GM12878 (cell line): ENCODE results near the gene SLC22A23. TPM values are rescaled to one million over a fixed set of nuclear protein-coding genes. Genes with fewer than 3 reads are reported as not detected.

Experiments used
- ATAC-seq: fragments of 200-7000 bp; cut with Tn5 transposase; 3 replicates; pipeline ENCODE4 v1.9.1; 2020; ENCODE audit warnings: mild to moderate bottlenecking, moderate library complexity
- BruUV-seq: library from RNA; stranded (reverse); fragments of 400-500 nt; replicated peaks from 2 replicates; lab custom pipeline; 2021; lab: Mats Ljungman, UMichigan
- CTCF ChIA-PET: fragments of 300-600 bp; sonication (Branson Sonifier 250); formaldehyde crosslinking; extraction: SDS; loops from one replicate; lab custom pipeline; 2021; ENCODE audit warnings: inconsistent platforms; lab: Yijun Ruan, JAX
- POLR2A ChIA-PET: fragments of 350-600 bp; formaldehyde crosslinking; extraction: SDS; loops from one replicate; lab custom pipeline; 2021; ENCODE audit warnings: inconsistent platforms; lab: Charles Lee
- RAD21 ChIA-PET: fragments of 300-600 bp; sonication (Branson Sonifier 250); formaldehyde crosslinking; loops from one replicate; lab custom pipeline; 2023; ENCODE audit warnings: antibody characterized with exemption; ENCODE audit not compliant: unreplicated experiment; lab: Charles Lee
- SMC1A ChIA-PET: fragments of 300-600 bp; sonication (Branson Sonifier 250); formaldehyde crosslinking; loops from one replicate; lab custom pipeline; 2023; ENCODE audit not compliant: unreplicated experiment, uncharacterized antibody; lab: Charles Lee
- DNase-seq: peaks from one replicate; pipeline ENCODE4 v3.0.0-alpha.2; 2011; ENCODE audit warnings: low read depth, low spot score
- FAIRE-seq: peaks from 3 replicates; lab custom pipeline; 2011; peaks lifted over from hg19 to GRCh38; lab: Jason Lieb, UNC
- H2AFZ ChIP-seq: 2 replicates; pipeline ENCODE4 v1.6.0; 2011; ENCODE audit warnings: low read depth, low read length, control low read depth; ENCODE audit not compliant: control insufficient read depth
- H3K27ac ChIP-seq: 2 replicates; pipeline ENCODE4 v1.5.1; 2011; ENCODE audit warnings: control low read depth; ENCODE audit not compliant: control insufficient read depth, insufficient read depth
- H3K27me3 ChIP-seq, 2 experiments: replicated peaks in 1 of 2; 2 replicates each; pipeline versions ENCODE4 v1.6.0 to v1.6.1; 2011; ENCODE audit warnings: low read length in 1 of 2; ENCODE audit not compliant: control insufficient read depth in 2 of 2, insufficient read depth in 2 of 2
- H3K36me3 ChIP-seq, 2 experiments: 2 replicates each; pipeline ENCODE4 v1.5.1; 2011; ENCODE audit warnings: low read length in 1 of 2; ENCODE audit not compliant: control insufficient read depth in 2 of 2, insufficient read depth in 2 of 2
- H3K4me1 ChIP-seq: 2 replicates; pipeline ENCODE4 v1.6.1; 2011; ENCODE audit warnings: mild to moderate bottlenecking, low read length, moderate library complexity, mixed read lengths; ENCODE audit not compliant: control insufficient read depth, insufficient read depth
- H3K4me2 ChIP-seq: 2 replicates; pipeline ENCODE4 v1.6.0; 2011; ENCODE audit warnings: control low read depth; ENCODE audit not compliant: control insufficient read depth, insufficient read depth
- H3K4me3 ChIP-seq: fragments of 200-600 bp; sonication (generic); 2 replicates; pipeline ENCODE4 v1.5.1; 2016
- H3K79me2 ChIP-seq: 2 replicates; pipeline ENCODE4 v1.6.0; 2011; ENCODE audit warnings: low read length; ENCODE audit not compliant: control insufficient read depth, insufficient read depth
- H3K9ac ChIP-seq: 2 replicates; pipeline ENCODE4 v1.8.0; 2011; ENCODE audit warnings: low read length, control low read depth, mixed read lengths; ENCODE audit not compliant: control insufficient read depth, insufficient read depth
- H3K9me3 ChIP-seq: replicated peaks from 3 replicates; pipeline ENCODE4 v1.5.1; 2011; ENCODE audit warnings: mild to moderate bottlenecking, low read length; ENCODE audit not compliant: control insufficient read depth, insufficient read depth
- H4K20me1 ChIP-seq: 2 replicates; pipeline ENCODE4 v1.6.0; 2011; ENCODE audit not compliant: control insufficient read depth, insufficient read depth
- GABPA ChIP-seq: IDR thresholded peaks from 2 replicates; pipeline ENCODE4 v1.6.1; 2014; ENCODE audit warnings: antibody characterized with exemption, low read depth, mild to moderate bottlenecking, inconsistent platforms
- RFX5 ChIP-seq: IDR thresholded peaks from 2 replicates; pipeline ENCODE4 v1.6.1; 2011; ENCODE audit warnings: low read depth, low read length, improper control_type of control experiment
- TBL1XR1 ChIP-seq: IDR thresholded peaks from 2 replicates; pipeline ENCODE4 v1.6.1; 2012; ENCODE audit warnings: low read depth, low read length, improper control_type of control experiment
- TCF3 ChIP-seq: IDR thresholded peaks from 2 replicates; pipeline ENCODE4 v1.6.1; 2012; ENCODE audit warnings: low read depth, mild to moderate bottlenecking, low read length, borderline replicate concordance; ENCODE audit not compliant: insufficient read depth
- YY1 ChIP-seq: IDR thresholded peaks from 2 replicates; pipeline ENCODE4 v1.6.1; 2011; ENCODE audit warnings: low read depth, mild to moderate bottlenecking, low read length
- WGBS: methylation state at CpG from one replicate; pipeline ENCODE4 v1.1.6; 2016; ENCODE audit warnings: low lambda C conversion rate; ENCODE audit not compliant: insufficient replicate concordance, insufficient coverage; ENCODE audit errors: missing lambda C conversion rate; 5-methylcytosine and 5-hydroxymethylcytosine counted together
- in situ Hi-C: fragments of 300-500 bp; cut with MboI; formaldehyde crosslinking; loops from 9 replicates; pipeline ENCODE4 v1.14.3; 2018; ENCODE audit warnings: mixed read lengths
- intact Hi-C: fragments of 100-400 bp; cut with micrococcal nuclease; formaldehyde crosslinking; loops from one replicate; pipeline ENCODE4 v1.14.2; 2022; ENCODE audit not compliant: unreplicated experiment
- polyA plus RNA-seq, 11 experiments: library from polyadenylated mRNA; depleted of rRNA in 4 of 11; unstranded in 6 of 11; stranded (reverse) in 5 of 11; fragments of >200 nt; fragmentation: Nextera tagmentation in 4 of 11; fragmentation: Illumina TruSeq in 1 of 11; extraction: Ambion mirVana in 4 of 11; extraction: Trizol in 1 of 11; gene quantifications; 1 replicate in 1 of 11; 2 replicates in 10 of 11; pipeline versions ENCODE4 v1.2.1 to v1.2.3, GENCODE V29; 2011 to 2016; ENCODE audit warnings: inconsistent platforms in 2 of 11, missing spikeins in 2 of 11, low read depth in 1 of 11
- total RNA-seq, 4 experiments: library from RNA; depleted of rRNA in 3 of 4; stranded (reverse); fragments of >200 nt in 3 of 4; fragmentation: Illumina TruSeq in 1 of 4; extraction: Trizol in 1 of 4; gene quantifications; 2 replicates each; pipeline versions ENCODE4 v1.2.1 to v1.2.3, GENCODE V29; 2013 to 2021
- TF ChIP-seq, protein P1 (sequence below): fragments of 150-350 bp; IDR thresholded peaks from 2 replicates; pipeline ENCODE4 v1.6.1; 2016; ENCODE audit warnings: low read depth, low read length
- TF ChIP-seq, protein P2 (sequence below): fragments of 450-650 bp; formaldehyde crosslinking; IDR thresholded peaks from 2 replicates; pipeline ENCODE4 v1.4.0; 2022; ENCODE audit warnings: mild to moderate bottlenecking, moderate library complexity

SLC22A23 gene
- total and polyA plus RNA-seq, 10 of the 15 experiments (the other 5 are each of a cell fraction or from before 2014, with no cell fraction given), result 0.20 to 2.4 (median 0.74) TPM

DNA sequence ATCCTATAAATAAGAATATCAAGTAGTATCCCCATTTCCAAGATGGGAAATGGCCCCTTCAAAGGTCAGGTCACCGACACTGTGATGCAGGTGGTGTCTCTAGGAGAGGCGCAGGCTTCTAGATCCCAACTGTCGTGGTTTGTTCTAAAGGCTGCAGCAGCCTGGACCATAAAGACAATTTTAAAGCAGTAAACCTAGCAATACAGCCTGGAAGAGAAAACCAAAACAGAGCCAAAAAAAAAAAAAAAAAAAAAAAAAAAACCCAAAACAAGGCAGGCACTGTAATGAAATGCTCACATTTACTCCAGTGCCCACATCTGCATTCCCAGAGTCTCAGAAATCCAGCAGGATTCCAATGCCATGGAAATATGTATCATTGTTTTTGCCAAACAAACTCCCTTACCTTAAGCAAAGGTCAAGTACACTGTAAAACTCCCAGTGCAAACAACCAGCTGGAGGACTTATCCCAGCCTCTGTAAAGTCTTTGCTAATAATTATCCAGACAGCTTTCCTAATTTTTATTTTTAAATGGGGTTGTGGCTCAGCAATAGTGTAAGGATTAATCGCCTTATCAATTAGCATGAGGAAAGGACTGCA, 99.9 kb downstream of the SLC22A23 start:
- Histone ChIP-seq H3K27me3 (no peaks in the 10 kb centered on the region), H3K36me3 (no peaks in the 10 kb centered on the region), H3K9ac (no peak overlapping the region), H3K27ac (no peak overlapping the region; the same call in 1 of the 2 replicates), H3K4me1 (peaks cover 7% of the 10 kb centered on the region), H3K9me3 (no peaks in the 10 kb centered on the region; the same call in 2 of the 3 replicates), H4K20me1 (no peaks in the 10 kb centered on the region), H2AFZ (no peak overlapping the region; the same call in 1 of the 2 replicates), H3K4me3 (no peak overlapping the region), H3K4me2 (peak overlapping the region; percentile 60; the same call in 1 of the 2 replicates), H3K79me2 (no peaks in the 10 kb centered on the region)
- DNase-seq (no peak), FAIRE-seq (no peak), ATAC-seq (no peak)
- TF ChIP-seq YY1 (no peak), GABPA (no peak), RFX5 (no peak), TBL1XR1 (no peak), TCF3 (no peak)
- TF ChIP-seq, protein P1, sequence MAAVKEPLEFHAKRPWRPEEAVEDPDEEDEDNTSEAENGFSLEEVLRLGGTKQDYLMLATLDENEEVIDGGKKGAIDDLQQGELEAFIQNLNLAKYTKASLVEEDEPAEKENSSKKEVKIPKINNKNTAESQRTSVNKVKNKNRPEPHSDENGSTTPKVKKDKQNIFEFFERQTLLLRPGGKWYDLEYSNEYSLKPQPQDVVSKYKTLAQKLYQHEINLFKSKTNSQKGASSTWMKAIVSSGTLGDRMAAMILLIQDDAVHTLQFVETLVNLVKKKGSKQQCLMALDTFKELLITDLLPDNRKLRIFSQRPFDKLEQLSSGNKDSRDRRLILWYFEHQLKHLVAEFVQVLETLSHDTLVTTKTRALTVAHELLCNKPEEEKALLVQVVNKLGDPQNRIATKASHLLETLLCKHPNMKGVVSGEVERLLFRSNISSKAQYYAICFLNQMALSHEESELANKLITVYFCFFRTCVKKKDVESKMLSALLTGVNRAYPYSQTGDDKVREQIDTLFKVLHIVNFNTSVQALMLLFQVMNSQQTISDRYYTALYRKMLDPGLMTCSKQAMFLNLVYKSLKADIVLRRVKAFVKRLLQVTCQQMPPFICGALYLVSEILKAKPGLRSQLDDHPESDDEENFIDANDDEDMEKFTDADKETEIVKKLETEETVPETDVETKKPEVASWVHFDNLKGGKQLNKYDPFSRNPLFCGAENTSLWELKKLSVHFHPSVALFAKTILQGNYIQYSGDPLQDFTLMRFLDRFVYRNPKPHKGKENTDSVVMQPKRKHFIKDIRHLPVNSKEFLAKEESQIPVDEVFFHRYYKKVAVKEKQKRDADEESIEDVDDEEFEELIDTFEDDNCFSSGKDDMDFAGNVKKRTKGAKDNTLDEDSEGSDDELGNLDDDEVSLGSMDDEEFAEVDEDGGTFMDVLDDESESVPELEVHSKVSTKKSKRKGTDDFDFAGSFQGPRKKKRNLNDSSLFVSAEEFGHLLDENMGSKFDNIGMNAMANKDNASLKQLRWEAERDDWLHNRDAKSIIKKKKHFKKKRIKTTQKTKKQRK, result no peak
- TF ChIP-seq, protein P2, sequence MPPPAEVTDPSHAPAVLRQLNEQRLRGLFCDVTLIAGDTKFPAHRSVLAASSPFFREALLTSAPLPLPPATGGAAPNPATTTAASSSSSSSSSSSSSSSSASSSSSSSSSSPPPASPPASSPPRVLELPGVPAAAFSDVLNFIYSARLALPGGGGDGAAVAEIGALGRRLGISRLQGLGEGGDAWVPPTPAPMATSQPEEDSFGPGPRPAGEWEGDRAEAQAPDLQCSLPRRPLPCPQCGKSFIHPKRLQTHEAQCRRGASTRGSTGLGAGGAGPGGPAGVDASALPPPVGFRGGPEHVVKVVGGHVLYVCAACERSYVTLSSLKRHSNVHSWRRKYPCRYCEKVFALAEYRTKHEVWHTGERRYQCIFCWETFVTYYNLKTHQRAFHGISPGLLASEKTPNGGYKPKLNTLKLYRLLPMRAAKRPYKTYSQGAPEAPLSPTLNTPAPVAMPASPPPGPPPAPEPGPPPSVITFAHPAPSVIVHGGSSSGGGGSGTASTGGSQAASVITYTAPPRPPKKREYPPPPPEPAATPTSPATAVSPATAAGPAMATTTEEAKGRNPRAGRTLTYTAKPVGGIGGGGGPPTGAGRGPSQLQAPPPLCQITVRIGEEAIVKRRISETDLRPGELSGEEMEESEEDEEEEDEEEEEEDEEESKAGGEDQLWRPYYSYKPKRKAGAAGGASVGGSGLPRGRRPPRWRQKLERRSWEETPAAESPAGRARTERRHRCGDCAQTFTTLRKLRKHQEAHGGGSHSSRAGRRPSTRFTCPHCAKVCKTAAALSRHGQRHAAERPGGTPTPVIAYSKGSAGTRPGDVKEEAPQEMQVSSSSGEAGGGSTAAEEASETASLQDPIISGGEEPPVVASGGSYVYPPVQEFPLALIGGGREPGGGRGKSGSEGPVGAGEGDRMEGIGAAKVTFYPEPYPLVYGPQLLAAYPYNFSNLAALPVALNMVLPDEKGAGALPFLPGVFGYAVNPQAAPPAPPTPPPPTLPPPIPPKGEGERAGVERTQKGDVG (CRISPR knock-in tag), result no peak
- POLR2A ChIA-PET, result interaction anchor here (0.7 to 2.5 kb wide), 7 partner anchors 10 to 30 kb away, joined by 3 to 13 read pairs (median 4); no protein-coding TSS in a partner anchor
- in situ Hi-C loops (no loop called here), intact Hi-C loops (loop anchor here (2.0 kb wide), 1 partner anchor 26 kb away; no protein-coding TSS in a partner anchor)
- no TSS peak for BruUV-seq
- CTCF ChIA-PET, result interaction anchor here (0.9 to 1.7 kb wide), 8 partner anchors 10 to 622 kb away, joined by 3 to 8 read pairs (median 4); no protein-coding TSS in a partner anchor
- SMC1A ChIA-PET, result interaction anchor here (0.6 to 2.0 kb wide), 18 partner anchors 10 to 376 kb away, joined by 3 to 13 read pairs (median 4); no protein-coding TSS in a partner anchor
- RAD21 ChIA-PET, result interaction anchor here (0.7 to 2.1 kb wide), 11 partner anchors 11 to 99 kb away, joined by 3 to 13 read pairs (median 3); partner anchors contain the start of gene SLC22A23
- 57% methylated on average over 4 of the region's 4 CpGs for WGBS
